Prostate gland (tissue), 2 donors: Measurements from ENCODE around the gene C10orf90. TPM values are rescaled to one million over a fixed set of nuclear protein-coding genes. Genes with fewer than 3 reads are reported as not detected.

ENCODE experiments used
- DNase-seq: peaks from one replicate; pipeline ENCODE4 v3.0.0-alpha.2; 2019; ENCODE audit warnings: low spot score
- H3K27ac ChIP-seq, 2 donors: fragments of 200-600 bp; sonication (generic); 2 replicates each; pipeline ENCODE4 v1.5.1; 2017 to 2019
- H3K27me3 ChIP-seq: fragments of 200-600 bp; sonication (generic); replicated peaks from 2 replicates; pipeline ENCODE4 v1.5.1; 2019; ENCODE audit not compliant: insufficient read depth
- H3K36me3 ChIP-seq, 2 donors: fragments of 200-600 bp; sonication (generic); 1 replicate in 1 of 2; 2 replicates in 1 of 2; pipeline versions ENCODE4 v1.5.1 to v1.8.1; 2017 to 2019
- H3K4me1 ChIP-seq: fragments of 200-600 bp; sonication (generic); replicated peaks from 2 replicates; pipeline ENCODE4 v1.5.1; 2019
- H3K4me3 ChIP-seq, 2 donors: fragments of 200-600 bp; sonication (generic); 2 replicates each; pipeline ENCODE4 v1.5.1; 2017 to 2019
- H3K9me3 ChIP-seq: fragments of 200-600 bp; sonication (generic); 2 replicates; pipeline ENCODE4 v1.5.1; 2017
- POLR2A ChIP-seq: fragments of 450-650 bp; IDR thresholded peaks from one replicate; pipeline ENCODE4 v1.6.1; 2016; ENCODE audit warnings: antibody characterized with exemption, mild to moderate bottlenecking
- POLR2AphosphoS5 ChIP-seq: sonication (generic); formaldehyde crosslinking; IDR thresholded peaks from one replicate; pipeline ENCODE4 v1.6.1; 2017; ENCODE audit warnings: antibody characterized with exemption
- WGBS: methylation state at CpG from one replicate; pipeline ENCODE4 v1.1.5; 2018; 5-methylcytosine and 5-hydroxymethylcytosine counted together
- intact Hi-C: fragments of 100-400 bp; cut with DNase I; formaldehyde crosslinking; loops from one replicate; pipeline ENCODE4 v1.14.2; 2022
- total RNA-seq, 2 donors: library from RNA; depleted of rRNA; stranded (reverse); fragments of >200 nt; gene quantifications; one replicate each; pipeline ENCODE4 v1.1.0, GENCODE V29; 2016
- TF ChIP-seq, protein P1 (sequence below), 4 experiments: fragments of 200-600 bp in 2 of 4; fragments of 450-650 bp in 2 of 4; sonication (generic) in 2 of 4; IDR thresholded peaks; 1 replicate in 3 of 4; 2 replicates in 1 of 4; pipeline ENCODE4 v1.5.1; 2016 to 2019; ENCODE audit warnings: antibody characterized with exemption in 4 of 4, mild to moderate bottlenecking in 2 of 4, moderate library complexity in 2 of 4

The C10orf90 gene
- total RNA-seq, 2 donors from 2014 or later: 0.45 TPM; not detected in 1

DNA sequence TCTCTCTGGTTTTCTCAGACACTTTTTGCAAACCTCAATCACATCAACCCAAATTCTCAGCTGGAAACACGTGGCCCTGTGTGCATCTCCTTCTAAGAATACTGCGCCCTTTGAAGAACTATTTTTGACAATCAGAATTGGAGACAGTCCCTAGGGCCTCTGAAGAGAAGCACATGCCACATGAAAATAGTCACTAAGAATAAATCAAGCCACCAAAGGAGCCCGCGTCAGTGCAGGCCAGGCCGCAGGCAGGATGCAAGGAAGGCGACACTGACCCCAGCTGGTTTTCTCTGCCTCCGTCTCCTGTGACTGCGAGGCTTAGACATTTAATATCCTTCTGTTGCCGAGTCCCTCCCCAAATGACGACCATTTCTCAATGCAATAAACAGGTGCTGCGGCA lies 194.2 kb downstream of the C10orf90 start:
- DNase-seq: no peak
- intact Hi-C loops: no loop called here
- Histone ChIP-seq H3K27ac (no peak overlapping the region), H3K27me3 (no peaks in the 10 kb centered on the region), H3K9me3 (no peaks in the 10 kb centered on the region), H3K36me3 (no peaks in the 10 kb centered on the region), H3K4me3 (no peak overlapping the region), H3K4me1 (no peaks in the 10 kb centered on the region)
- WGBS: 76% methylated on average over 11 of the region's 11 CpGs
- TF ChIP-seq, protein P1, sequence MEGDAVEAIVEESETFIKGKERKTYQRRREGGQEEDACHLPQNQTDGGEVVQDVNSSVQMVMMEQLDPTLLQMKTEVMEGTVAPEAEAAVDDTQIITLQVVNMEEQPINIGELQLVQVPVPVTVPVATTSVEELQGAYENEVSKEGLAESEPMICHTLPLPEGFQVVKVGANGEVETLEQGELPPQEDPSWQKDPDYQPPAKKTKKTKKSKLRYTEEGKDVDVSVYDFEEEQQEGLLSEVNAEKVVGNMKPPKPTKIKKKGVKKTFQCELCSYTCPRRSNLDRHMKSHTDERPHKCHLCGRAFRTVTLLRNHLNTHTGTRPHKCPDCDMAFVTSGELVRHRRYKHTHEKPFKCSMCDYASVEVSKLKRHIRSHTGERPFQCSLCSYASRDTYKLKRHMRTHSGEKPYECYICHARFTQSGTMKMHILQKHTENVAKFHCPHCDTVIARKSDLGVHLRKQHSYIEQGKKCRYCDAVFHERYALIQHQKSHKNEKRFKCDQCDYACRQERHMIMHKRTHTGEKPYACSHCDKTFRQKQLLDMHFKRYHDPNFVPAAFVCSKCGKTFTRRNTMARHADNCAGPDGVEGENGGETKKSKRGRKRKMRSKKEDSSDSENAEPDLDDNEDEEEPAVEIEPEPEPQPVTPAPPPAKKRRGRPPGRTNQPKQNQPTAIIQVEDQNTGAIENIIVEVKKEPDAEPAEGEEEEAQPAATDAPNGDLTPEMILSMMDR (IDR thresholded peaks at IDR 0.05): no peak
- no peak for TF ChIP-seq POLR2AphosphoS5

DNA sequence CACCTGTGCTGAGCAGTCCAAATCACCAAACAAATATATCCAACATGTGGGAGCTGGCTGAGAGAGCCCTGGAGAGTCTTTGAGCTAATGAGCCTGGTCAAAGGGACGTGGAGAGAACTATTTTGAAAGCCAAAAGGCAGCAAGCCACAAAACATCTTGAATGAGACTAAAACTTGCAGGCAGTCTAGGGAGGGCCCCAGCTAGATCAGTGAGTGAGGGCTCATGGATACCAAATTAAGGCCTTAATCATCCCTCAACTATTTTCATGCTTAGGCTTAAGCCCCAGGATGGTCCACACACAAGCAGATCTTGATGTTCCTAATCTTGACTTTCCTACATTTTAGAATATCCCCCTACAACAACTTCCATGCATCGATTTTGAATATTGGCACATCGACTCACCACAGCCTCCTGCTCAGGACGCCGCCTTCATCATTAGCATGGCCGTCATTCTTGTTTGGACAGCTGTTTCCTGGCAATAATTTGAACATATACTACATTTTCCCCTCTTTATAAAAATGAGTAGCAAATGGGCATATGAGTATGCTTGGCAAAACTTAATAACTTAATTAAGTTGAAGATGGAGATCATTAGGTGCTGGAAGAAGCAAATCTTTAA lies 195.3 kb downstream of the C10orf90 start:
- Histone ChIP-seq H3K4me1 (no peaks in the 10 kb centered on the region), H3K27ac (no peak overlapping the region), H3K27me3 (no peaks in the 10 kb centered on the region), H3K4me3 (no peak overlapping the region), H3K9me3 (no peaks in the 10 kb centered on the region), H3K36me3 (no peaks in the 10 kb centered on the region)
- TF ChIP-seq POLR2AphosphoS5 (no peak), POLR2A (no peak)
- TF ChIP-seq, protein P1 (IDR thresholded peaks at IDR 0.05): no peak
- DNase-seq: no peak
- 90% methylated on average over 6 of the region's 6 CpGs for WGBS
- intact Hi-C loops: no loop called here

DNA sequence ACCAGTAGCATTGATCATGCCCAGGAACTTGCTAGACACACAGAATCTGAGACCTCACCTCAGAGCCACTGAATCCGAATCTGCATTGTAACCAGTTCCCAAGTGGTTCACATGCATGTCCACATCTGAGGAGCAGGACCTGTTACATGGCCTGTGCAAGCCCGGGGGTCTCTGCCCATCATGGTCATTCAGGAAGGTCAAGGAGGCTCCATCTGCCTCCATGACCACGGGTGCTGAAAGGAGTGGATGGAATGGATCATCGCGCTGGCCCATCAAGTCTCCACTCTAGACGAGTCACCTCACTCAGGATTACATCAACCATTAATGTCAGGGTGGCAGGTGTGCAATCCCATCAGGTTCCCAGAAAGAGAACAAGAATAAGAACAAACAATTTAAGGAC lies 196.5 kb downstream of the C10orf90 start:
- 94% methylated on average over 6 of the region's 6 CpGs for WGBS
- no peak for DNase-seq
- Histone ChIP-seq H3K4me1 (no peaks in the 10 kb centered on the region), H3K9me3 (no peaks in the 10 kb centered on the region), H3K4me3 (no peak overlapping the region), H3K27me3 (no peaks in the 10 kb centered on the region), H3K36me3 (no peaks in the 10 kb centered on the region), H3K27ac (no peak overlapping the region)
- TF ChIP-seq POLR2A: no peak
- intact Hi-C loops: no loop called here

DNA sequence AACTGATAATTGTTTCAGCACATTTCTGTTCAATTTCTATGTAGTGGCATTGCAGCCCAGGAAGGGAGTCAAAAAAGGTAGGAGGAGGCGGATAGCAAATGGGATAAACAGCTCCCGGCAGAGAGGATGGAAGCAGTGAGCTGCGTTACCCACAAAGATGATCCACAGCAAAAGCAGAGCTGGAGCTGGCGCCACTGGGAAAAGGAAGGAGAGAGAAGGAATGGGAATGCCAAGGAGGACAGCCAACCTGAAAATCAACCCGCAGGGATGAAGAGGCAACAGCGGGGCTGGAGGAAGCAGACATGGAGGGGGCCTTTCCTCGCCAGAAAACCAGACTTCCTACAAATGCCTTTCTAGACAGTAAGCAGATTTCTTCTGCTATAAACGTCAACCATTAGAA lies 199.5 kb downstream of the C10orf90 start:
- TF ChIP-seq, protein P1 (IDR thresholded peaks at IDR 0.05): no peak
- TF ChIP-seq POLR2A: no peak
- no peak for TF ChIP-seq POLR2AphosphoS5
- H3K36me3 ChIP-seq: no peaks in the 10 kb centered on the region
- H3K27ac ChIP-seq: no peak overlapping the region
- intact Hi-C loops: no loop called here
- no peak for DNase-seq
- H3K4me3 ChIP-seq: no peak overlapping the region
- H3K4me1 ChIP-seq: no peaks in the 10 kb centered on the region
- H3K27me3 ChIP-seq: no peaks in the 10 kb centered on the region
- WGBS: 70% methylated on average over 8 of the region's 8 CpGs
- H3K9me3 ChIP-seq: no peaks in the 10 kb centered on the region

DNA sequence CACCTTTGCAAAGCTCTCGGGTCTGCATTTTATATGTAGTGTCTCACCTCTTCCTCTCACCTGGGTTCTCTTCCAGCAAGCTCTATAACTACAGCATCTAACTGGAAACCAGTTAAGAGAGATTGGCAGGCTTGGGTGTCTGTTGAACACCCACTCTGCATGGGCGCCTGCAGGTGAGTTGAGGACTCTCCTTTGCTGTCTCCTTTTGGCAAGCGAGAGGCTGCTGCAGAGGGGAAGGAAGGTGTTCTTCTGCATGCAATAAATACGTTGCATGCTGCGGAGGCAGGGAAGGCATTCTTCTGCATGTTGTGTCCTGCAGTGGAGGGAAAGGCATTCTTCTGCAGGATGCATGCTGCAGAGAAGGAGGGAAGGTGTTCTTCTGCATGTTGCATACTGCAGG lies 200.8 kb downstream of the C10orf90 start:
- intact Hi-C loops: no loop called here

More for the DNA sequence above, 200.8 kb downstream of the C10orf90 start:
- no peak overlapping the region for H3K27ac ChIP-seq
- H3K9me3 ChIP-seq: no peaks in the 10 kb centered on the region
- no peaks in the 10 kb centered on the region for H3K36me3 ChIP-seq
- TF ChIP-seq POLR2A: no peak
- TF ChIP-seq POLR2AphosphoS5: no peak
- TF ChIP-seq, protein P1 (IDR thresholded peaks at IDR 0.05): no peak
- H3K27me3 ChIP-seq: no peaks in the 10 kb centered on the region
- no peak overlapping the region for H3K4me3 ChIP-seq
- no peaks in the 10 kb centered on the region for H3K4me1 ChIP-seq
- DNase-seq: no peak
- whole genome bisulfite sequencing: 85% methylated on average over 5 of the region's 5 CpGs
